Esophagus squamous epithelium (tissue), 4 donors: ENCODE data around the gene KIAA1671.

Source experiments
- CTCF ChIP-seq, 6 experiments: fragments of 450-650 bp in 4 of 6; fragments of 200-600 bp in 2 of 6; sonication (generic) in 2 of 6; IDR thresholded peaks; one replicate each; pipeline ENCODE4 v1.5.1; 2016 to 2019; ENCODE audit warnings: antibody characterized with exemption in 6 of 6, mild to moderate bottlenecking in 4 of 6, moderate library complexity in 4 of 6
- POLR2A ChIP-seq, 4 donors: fragments of 450-650 bp; IDR thresholded peaks; one replicate each; pipeline ENCODE4 v1.6.1; 2017; ENCODE audit warnings: antibody characterized with exemption in 4 of 4, mild to moderate bottlenecking in 4 of 4, moderate library complexity in 3 of 4

- TF ChIP-seq POLR2A (IDR thresholded peaks at IDR 0.05): no peak
- TF ChIP-seq CTCF (IDR thresholded peaks at IDR 0.05): no peak
Measured at GRCh38 chr22:24997023-24997422, 44.5 kb downstream of the KIAA1671 start.
